Psoas muscle (tissue), 8 donors: ENCODE data around the gene TGDS. TPM values are rescaled to one million over a fixed set of nuclear protein-coding genes. Genes with fewer than 3 reads are reported as not detected.

ENCODE experiments used
- ATAC-seq, 4 donors: fragments of 200-7000 bp; cut with Tn5 transposase; one replicate each; pipeline ENCODE4 v1.9.1; 2020; ENCODE audit warnings: moderate library complexity in 3 of 4, mild to moderate bottlenecking in 2 of 4
- DNase-seq, 2 donors: peaks; one replicate each; pipeline ENCODE4 v3.0.0-alpha.2; 2020
- H3K27ac ChIP-seq: fragments of 200-600 bp; one replicate; pipeline ENCODE4 v1.8.0; 2022
- H3K27me3 ChIP-seq, 3 donors: fragments of 200-600 bp in 1 of 3; one replicate each; pipeline versions ENCODE4 v1.6.1 to v1.8.0; 2013 to 2022; ENCODE audit warnings: low read length in 2 of 3, mild to moderate bottlenecking in 2 of 3, moderate library complexity in 1 of 3; ENCODE audit not compliant: insufficient read depth in 3 of 3
- H3K36me3 ChIP-seq, 2 donors: fragments of 200-600 bp in 1 of 2; one replicate each; pipeline versions ENCODE4 v1.6.1 to v1.8.0; 2013 to 2022; ENCODE audit warnings: low read depth in 1 of 2, mild to moderate bottlenecking in 1 of 2, moderate library complexity in 1 of 2; ENCODE audit not compliant: insufficient read depth in 1 of 2
- H3K4me1 ChIP-seq: fragments of 200-600 bp; one replicate; pipeline ENCODE4 v1.8.0; 2022
- H3K4me3 ChIP-seq: fragments of 200-600 bp; one replicate; pipeline ENCODE4 v1.8.0; 2022; ENCODE audit warnings: mild to moderate bottlenecking
- H3K9me3 ChIP-seq: fragments of 200-600 bp; one replicate; pipeline ENCODE4 v1.8.0; 2022
- CTCF ChIP-seq: fragments of 200-600 bp; IDR thresholded peaks from one replicate; pipeline ENCODE4 v1.8.0; 2022; ENCODE audit warnings: antibody characterized with exemption
- WGBS, 3 donors: extraction: QIAGEN DNeasy Blood & Tissue Kit; methylation state at CpG; one replicate each; pipeline versions ENCODE4 v1.1.6 to v1.1.7; 2013; 5-methylcytosine and 5-hydroxymethylcytosine counted together
- intact Hi-C, 2 donors: fragments of 100-400 bp; cut with DNase I; formaldehyde crosslinking; loops; one replicate each; pipeline versions ENCODE4 v1.11.0 to v1.14.2; 2022
- polyA plus RNA-seq, 3 donors: library from polyadenylated mRNA; stranded (reverse); fragments of 200-250 nt; gene quantifications; one replicate each; pipeline ENCODE4 v1.2.3, GENCODE V29; 2013
- total RNA-seq, 4 donors: library from RNA; stranded (reverse); fragmentation: NEBNext Ultra II Directional in 2 of 4; extraction: Animal tissue kit (Norgen Biotek cat#: 25700) in 2 of 4; gene quantifications; one replicate each; pipeline versions ENCODE4 v1.2.1 to v1.2.4, GENCODE V29; 2021 to 2023
- donor health status: healthy with polysubstance abuse.
- donor health status: DM: no; HTN: no; CAD: no; lungs with moderate emphysema.
- donor health status: Bipolar disorder and iron deficiency.
- donor health status: healthy.
- donor health status: DM: yes; HTN: yes; CAD: no.
- donor health status: DM: no; HTN: no; CAD: no.
- donor health status: DM: no; HTN: no; CAD: no.
- donor health status: DM: yes; HTN: yes; CAD: no.

Gene TGDS
- total and polyA plus RNA-seq, 7 donors, result 2.4 to 6.2 (median 3.4) TPM

DNA sequence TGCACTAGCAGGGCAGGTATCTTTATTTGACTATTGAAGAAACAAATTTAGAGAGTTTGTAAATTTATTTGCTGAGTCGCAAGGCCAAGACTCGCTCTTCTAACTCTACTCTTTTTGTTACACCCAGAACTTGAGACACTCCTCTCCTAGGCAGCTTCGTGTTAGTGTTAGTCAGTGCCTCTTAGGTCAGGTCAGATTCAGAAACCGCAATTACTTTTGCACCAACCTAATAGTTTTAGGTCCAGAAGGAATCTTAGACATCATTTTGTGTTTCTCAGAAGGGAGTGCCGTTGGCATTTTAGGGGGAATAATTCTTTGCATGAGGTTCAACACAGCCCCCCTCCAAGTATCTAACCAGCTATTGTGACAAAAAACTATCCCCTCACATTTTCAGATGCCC is 14.5 kb upstream of the TGDS start:
- Histone ChIP-seq H3K9me3 (no peaks in the 10 kb centered on the region), H3K4me3 (no peak overlapping the region), H3K4me1 (no peaks in the 10 kb centered on the region), H3K27me3 (no peaks in the 10 kb centered on the region), H3K36me3 (peaks cover 9 to 15% of the 10 kb centered on the region in 2 donors), H3K27ac (no peak overlapping the region)
- TF ChIP-seq CTCF, result no peak
- DNase-seq, result no peak
- 92 to 95% (median 93%) methylated on average over 5 of the region's 5 CpGs for WGBS, 3 donors
- intact Hi-C loops, result no loop called here
- ATAC-seq, result no peak

GRCh38 chr13:94609196-94609595 is 13.2 kb upstream of the TGDS start:
- H3K9me3 ChIP-seq, result no peaks in the 10 kb centered on the region
- no peaks in the 10 kb centered on the region for H3K4me1 ChIP-seq
- ATAC-seq (no peak), DNase-seq (no peak)
- TF ChIP-seq CTCF, result no peak
- intact Hi-C loops, result no loop called here
- no peaks in the 10 kb centered on the region for H3K27me3 ChIP-seq
- H3K36me3 ChIP-seq, result peaks cover 6 to 16% of the 10 kb centered on the region in 2 donors
- WGBS, 3 donors, result 88 to 93% (median 88%) methylated on average over 2 of the region's 2 CpGs
- H3K27ac ChIP-seq, result no peak overlapping the region
- H3K4me3 ChIP-seq, result no peak overlapping the region

DNA sequence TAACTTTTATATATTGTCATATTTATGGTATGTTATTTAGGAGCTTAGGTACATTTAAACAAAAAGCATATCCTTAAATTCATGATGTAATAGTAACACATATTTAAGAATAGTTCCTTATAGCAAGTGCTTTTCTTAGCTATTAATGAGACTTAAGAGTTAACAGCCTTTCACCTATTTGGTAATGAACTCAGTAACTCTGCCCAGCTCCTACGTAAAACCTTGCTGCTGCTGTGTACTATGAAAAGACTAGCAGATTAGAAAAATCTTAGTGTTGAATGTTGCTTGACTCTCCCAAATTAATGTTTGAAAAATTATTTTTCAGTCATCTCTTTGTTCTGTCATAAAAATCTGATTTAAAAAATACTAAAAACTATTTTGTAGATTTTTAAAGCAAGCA is 12.6 kb upstream of the TGDS start:
- H3K27ac ChIP-seq, result no peak overlapping the region
- WGBS, 3 donors, result 42 to 48% (median 43%) methylated on average over 1 of the region's 1 CpG
- DNase-seq (no peak), ATAC-seq (peak in 2 of 4 donors; percentile 64 to 74)
- no peak overlapping the region for H3K4me3 ChIP-seq
- peaks cover 6 to 16% of the 10 kb centered on the region in 2 donors for H3K36me3 ChIP-seq
- no peak for TF ChIP-seq CTCF
- H3K27me3 ChIP-seq, result no peaks in the 10 kb centered on the region
- H3K9me3 ChIP-seq, result no peaks in the 10 kb centered on the region
- no peaks in the 10 kb centered on the region for H3K4me1 ChIP-seq
- intact Hi-C loops, result no loop called here

- no peaks in the 10 kb centered on the region for H3K4me1 ChIP-seq
- ATAC-seq (no peak), DNase-seq (no peak)
- intact Hi-C loops, result no loop called here
- H3K27ac ChIP-seq, result no peak overlapping the region
- H3K4me3 ChIP-seq, result no peak overlapping the region
- H3K9me3 ChIP-seq, result no peaks in the 10 kb centered on the region
- H3K27me3 ChIP-seq, result no peaks in the 10 kb centered on the region
- H3K36me3 ChIP-seq, result peaks cover 6 to 16% of the 10 kb centered on the region in 2 donors
- WGBS, 3 donors, result 74 to 85% (median 75%) methylated on average over 3 of the region's 3 CpGs
- no peak for TF ChIP-seq CTCF
Observed at GRCh38 chr13:94607939-94608338, 12.0 kb upstream of the TGDS start.

GRCh38 chr13:94607056-94607455 is 11.1 kb upstream of the TGDS start:
- Histone ChIP-seq H3K4me1 (no peaks in the 10 kb centered on the region), H3K9me3 (no peaks in the 10 kb centered on the region), H3K27me3 (no peaks in the 10 kb centered on the region), H3K27ac (no peak overlapping the region), H3K4me3 (no peak overlapping the region), H3K36me3 (peaks cover 6 to 16% of the 10 kb centered on the region in 2 donors)
- no peak for TF ChIP-seq CTCF
- DNase-seq (no peak), ATAC-seq (no peak)
- intact Hi-C loops, result no loop called here
- 67 to 78% (median 68%) methylated on average over 4 of the region's 4 CpGs for WGBS, 3 donors
